Progenitor cell of endocrine pancreas (in vitro differentiated cells): Measurements from ENCODE around the gene NLN. TPM values are rescaled to one million over a fixed set of nuclear protein-coding genes. Genes with fewer than 3 reads are reported as not detected.
"Not testable (repeated sequence)": the region's sequence is repeated elsewhere in the genome, so short reads cannot be mapped to it uniquely, and the experiment has no call there.

ENCODE experiments used
- DNase-seq: peaks from one replicate; pipeline ENCODE4 v3.0.0; 2021; ENCODE audit warnings: low spot score; ENCODE audit not compliant: unreplicated experiment
- H3K27ac Mint-ChIP-seq: 2 replicates; pipeline ENCODE4 v1.8.0; 2021; ENCODE audit warnings: mild to moderate bottlenecking, moderate library complexity, mixed read lengths
- H3K27me3 Mint-ChIP-seq: 2 replicates; pipeline ENCODE4 v1.8.0; 2021; ENCODE audit warnings: mixed read lengths
- H3K36me3 Mint-ChIP-seq: 2 replicates; pipeline ENCODE4 v1.8.0; 2022; ENCODE audit warnings: mixed read lengths; ENCODE audit not compliant: insufficient read depth
- H3K4me1 Mint-ChIP-seq: 2 replicates; pipeline ENCODE4 v1.8.0; 2021; ENCODE audit warnings: low read depth, mixed read lengths
- H3K4me3 Mint-ChIP-seq: 2 replicates; pipeline ENCODE4 v1.8.0; 2021; ENCODE audit warnings: low read depth, mild to moderate bottlenecking, moderate library complexity, mixed read lengths
- H3K9me3 Mint-ChIP-seq: 2 replicates; pipeline ENCODE4 v1.8.0; 2021; ENCODE audit warnings: low read depth, mixed read lengths
- CTCF ChIP-seq: fragments of 200-600 bp; sonication (generic); IDR thresholded peaks from one replicate; pipeline ENCODE4 v1.5.0; 2021; ENCODE audit warnings: antibody characterized with exemption, mild to moderate bottlenecking; ENCODE audit not compliant: unreplicated experiment
- long read RNA-seq: library from polyadenylated mRNA; unstranded; transcript quantifications from one replicate; pipeline ENCODE4 v2.0.0, GENCODE V29; 2020
- total RNA-seq: library from RNA; stranded (reverse); gene quantifications from 2 replicates; pipeline ENCODE4 v1.2.1, GENCODE V29; 2021

NLN gene
- 65.1 and 69.4 TPM in 2 replicates for total RNA-seq
- long read RNA-seq, full-length matches to known transcripts: 84 of 137 reads
- long read RNA-seq, partial matches to known transcripts: 20 of 137 reads
- long read RNA-seq, other reads (novel, unspliced or antisense): 33 of 137 reads

- Mint-ChIP-seq H3K27me3 (no peaks in the 10 kb centered on the region), H3K4me3 (peak within 1 kb of the TSS; percentile 91), H3K9me3 (no peaks in the 10 kb centered on the region), H3K36me3 (peaks cover 2% of the 10 kb centered on the region), H3K27ac (peak within 1 kb of the TSS; percentile 98), H3K4me1 (peaks cover 12% of the 10 kb centered on the region)
- TF ChIP-seq CTCF: no peak
- peak; percentile 92 for DNase-seq
Measured at GRCh38 chr5:65721720-65722574, at the start of gene NLN, which contains the start of gene SGTB. Gene NLN, plus strand, starts transcription at chr5:65722205. Its CDS starts 169 bp downstream, at chr5:65722374. Gene SGTB, minus strand, starts transcription at chr5:65722109. Its CDS starts 1,302 bp downstream, at chr5:65720807.

- no peak for TF ChIP-seq CTCF
- Mint-ChIP-seq H3K27me3 (no peaks in the 10 kb centered on the region), H3K27ac (no peak overlapping the region), H3K36me3 (peaks cover 2% of the 10 kb centered on the region), H3K4me1 (no peaks in the 10 kb centered on the region), H3K9me3 (no peaks in the 10 kb centered on the region), H3K4me3 (no peak overlapping the region)
- no peak for DNase-seq
Measured at GRCh38 chr5:65672796-65673195, 49.2 kb upstream of the NLN start.

- Mint-ChIP-seq H3K4me3 (no peak overlapping the region), H3K27ac (no peak overlapping the region), H3K36me3 (peaks cover 3% of the 10 kb centered on the region), H3K4me1 (no peaks in the 10 kb centered on the region), H3K27me3 (no peaks in the 10 kb centered on the region), H3K9me3 (no peaks in the 10 kb centered on the region)
- DNase-seq: no peak
- no peak for TF ChIP-seq CTCF
Measured at GRCh38 chr5:65674749-65675148, 47.3 kb upstream of the NLN start.

GRCh38 chr5:65676056-65676455 is 45.9 kb upstream of the NLN start:
- H3K36me3 Mint-ChIP-seq, DNase-seq, H3K4me1 Mint-ChIP-seq, H3K27ac Mint-ChIP-seq, H3K4me3 Mint-ChIP-seq, H3K9me3 Mint-ChIP-seq, H3K27me3 Mint-ChIP-seq: not testable (repeated sequence)

GRCh38 chr5:65682148-65682547 is 39.9 kb upstream of the NLN start:
- H3K27ac Mint-ChIP-seq: no peak overlapping the region
- peaks cover 17% of the 10 kb centered on the region for H3K36me3 Mint-ChIP-seq
- no peaks in the 10 kb centered on the region for H3K4me1 Mint-ChIP-seq
- no peaks in the 10 kb centered on the region for H3K9me3 Mint-ChIP-seq
- H3K4me3 Mint-ChIP-seq: no peak overlapping the region
- DNase-seq: no peak
- no peaks in the 10 kb centered on the region for H3K27me3 Mint-ChIP-seq
- no peak for TF ChIP-seq CTCF

GRCh38 chr5:65693121-65693520 is 28.9 kb upstream of the NLN start:
- peaks cover 3% of the 10 kb centered on the region for H3K36me3 Mint-ChIP-seq
- no peak for TF ChIP-seq CTCF
- H3K27me3 Mint-ChIP-seq: no peaks in the 10 kb centered on the region
- DNase-seq: no peak
- H3K9me3 Mint-ChIP-seq: no peaks in the 10 kb centered on the region
- H3K4me3 Mint-ChIP-seq: no peak overlapping the region
- no peaks in the 10 kb centered on the region for H3K4me1 Mint-ChIP-seq
- no peak overlapping the region for H3K27ac Mint-ChIP-seq
